Measurements from ENCODE around the gene EBF3. TPM values are rescaled to one million over a fixed set of nuclear protein-coding genes. Genes with fewer than 3 reads are reported as not detected.

The EBF3 gene
- total and polyA plus RNA-seq, 9 of the 15 experiments (the other 6 are each of a cell fraction or from before 2014, with no cell fraction given): not detected

GRCh38 chr10:129965425-129965808 lies 1.3 kb upstream of the EBF3 start:
- H3K36me3 ChIP-seq (ENCODE audit: control insufficient read depth, insufficient read depth, low read length): no peaks in the 10 kb centered on the region
- ATAC-seq: no peak
- peaks cover 0 to 8% of the 10 kb centered on the region in 2 experiments; a peak in 2 of 5 replicates for H3K4me1 ChIP-seq (replicated peaks in 1 of 2; ENCODE audit: control insufficient read depth in 2 of 2, insufficient read depth in 2 of 2, low read length in 2 of 2)
- in situ Hi-C loops (cut with MboI): no loop called here
- TF ChIP-seq MYBL2 (IDR thresholded peaks at IDR 0.05; ENCODE audit: low read depth) (no peak), MYBL2 (CRISPR knock-in tag; IDR thresholded peaks at IDR 0.05; ENCODE audit: borderline replicate concordance) (no peak), RB1 (IDR thresholded peaks at IDR 0.05; ENCODE audit: low read depth) (no peak), ZBTB49 (CRISPR knock-in tag; IDR thresholded peaks at IDR 0.05; ENCODE audit: borderline replicate concordance) (no peak), ZNF764 (CRISPR knock-in tag; IDR thresholded peaks at IDR 0.05; ENCODE audit: low read depth) (no peak), ZBTB43 (CRISPR knock-in tag; IDR thresholded peaks at IDR 0.05) (no peak), SRSF7 (optimal IDR thresholded peaks at IDR 0.05; ENCODE audit: low read depth, low read length) (no peak), CGGBP1 (CRISPR knock-in tag; IDR thresholded peaks at IDR 0.05) (no peak)
- H4K20me1 ChIP-seq (replicated peaks; ENCODE audit: control insufficient read depth, insufficient read depth, low read length): no peaks in the 10 kb centered on the region
- H3K4me3 ChIP-seq: no peak overlapping the region
- no peak for FAIRE-seq
- H3K27me3 ChIP-seq (ENCODE audit: control insufficient read depth in 2 of 2, insufficient read depth in 2 of 2, low read length in 2 of 2): peaks cover 0 to 25% of the 10 kb centered on the region in 2 experiments; a peak in 2 of 5 replicates
- no peaks in the 10 kb centered on the region for H3K9me3 ChIP-seq (replicated peaks; ENCODE audit: control insufficient read depth, insufficient read depth, low read depth, low read length)
- no peak overlapping the region for H3K27ac ChIP-seq (ENCODE audit: extremely low read depth, low read depth, low read length)
- CTCF ChIA-PET (ENCODE audit: low intra/inter-chr PET ratio): no interaction called here
- no peak for DNase-seq (ENCODE audit: extremely low read depth in 1 of 4, low spot score in 3 of 4)
- H2AFZ ChIP-seq (ENCODE audit: low read depth, low read length): no peak overlapping the region
- no peak overlapping the region for H3K4me2 ChIP-seq (ENCODE audit: insufficient read depth, low read length)
- POLR2A ChIA-PET: no interaction called here
- H3K79me2 ChIP-seq (ENCODE audit: control insufficient read depth, insufficient read depth, low read length): no peaks in the 10 kb centered on the region
- BruUV-seq (replicated peaks): no TSS peak
- WGBS (ENCODE audit: insufficient coverage, low coverage, missing lambda C conversion rate): 3% methylated on average over 5 of the region's 15 CpGs
- H3K9ac ChIP-seq (ENCODE audit: insufficient read depth in 1 of 2, low read depth in 2 of 2, low read length in 2 of 2): no peak overlapping the region
- intact Hi-C loops (cut with micrococcal nuclease): no loop called here
- H3K9me1 ChIP-seq (ENCODE audit: control insufficient read depth, insufficient read depth, low read length): no peaks in the 10 kb centered on the region
